ENCODE results near the gene PRICKLE3. TPM values are rescaled to one million over a fixed set of nuclear protein-coding genes. Genes with fewer than 3 reads are reported as not detected.
A peak's percentile ranks its signal among the peaks of the same experiment; 100 is the strongest.
"Not testable (repeated sequence)": the region's sequence is repeated elsewhere in the genome, so short reads cannot be mapped to it uniquely, and the experiment has no call there.

Gene PRICKLE3
- total RNA-seq, 1 donor from 2014 or later: 9.7 TPM

DNA sequence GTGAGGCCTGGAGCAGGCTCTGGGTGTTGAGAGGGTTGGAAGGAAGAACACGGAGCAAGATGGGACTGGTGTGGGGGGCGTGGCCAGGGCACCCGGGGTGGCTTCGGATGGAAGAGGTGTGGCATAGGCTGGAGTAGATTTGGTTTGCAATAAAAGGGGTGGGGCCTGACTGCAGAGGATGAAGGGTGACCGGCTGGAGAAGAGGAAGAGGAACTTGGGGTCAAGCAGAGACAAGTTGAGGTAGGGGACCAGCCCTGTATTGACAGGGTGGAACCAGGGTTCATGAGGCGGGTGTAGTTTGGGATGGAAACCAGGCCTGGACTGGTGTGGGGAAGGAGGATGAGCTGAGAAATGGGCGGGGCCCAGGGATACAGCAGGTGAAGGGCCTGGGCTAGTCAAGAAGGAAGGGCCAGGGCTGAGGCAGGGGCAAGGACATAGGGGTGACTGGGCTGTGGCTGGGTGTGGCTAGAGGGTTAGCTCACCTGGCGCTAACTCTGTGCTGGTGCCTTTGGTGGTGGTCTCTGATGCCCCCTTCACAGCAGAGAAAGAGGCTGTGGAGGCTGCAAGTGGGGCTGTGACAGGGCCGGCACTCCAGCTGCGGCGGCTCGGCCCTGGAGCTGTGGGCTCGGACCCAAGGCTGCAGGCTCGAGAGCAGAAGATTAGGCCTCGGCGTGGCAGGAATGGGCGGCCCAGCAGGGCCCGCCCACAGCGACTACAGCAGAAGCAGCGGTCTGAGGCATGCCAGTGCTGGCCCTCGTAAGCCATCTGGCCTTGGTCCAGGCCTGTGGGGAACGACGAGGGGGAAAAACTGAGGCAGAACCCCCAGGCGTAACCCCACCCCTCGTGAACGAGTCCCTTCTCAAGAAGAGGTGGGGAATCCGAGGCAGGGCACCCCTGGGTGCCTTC, 9.5 kb downstream of the PRICKLE3 start:
- TF ChIP-seq, protein P1, sequence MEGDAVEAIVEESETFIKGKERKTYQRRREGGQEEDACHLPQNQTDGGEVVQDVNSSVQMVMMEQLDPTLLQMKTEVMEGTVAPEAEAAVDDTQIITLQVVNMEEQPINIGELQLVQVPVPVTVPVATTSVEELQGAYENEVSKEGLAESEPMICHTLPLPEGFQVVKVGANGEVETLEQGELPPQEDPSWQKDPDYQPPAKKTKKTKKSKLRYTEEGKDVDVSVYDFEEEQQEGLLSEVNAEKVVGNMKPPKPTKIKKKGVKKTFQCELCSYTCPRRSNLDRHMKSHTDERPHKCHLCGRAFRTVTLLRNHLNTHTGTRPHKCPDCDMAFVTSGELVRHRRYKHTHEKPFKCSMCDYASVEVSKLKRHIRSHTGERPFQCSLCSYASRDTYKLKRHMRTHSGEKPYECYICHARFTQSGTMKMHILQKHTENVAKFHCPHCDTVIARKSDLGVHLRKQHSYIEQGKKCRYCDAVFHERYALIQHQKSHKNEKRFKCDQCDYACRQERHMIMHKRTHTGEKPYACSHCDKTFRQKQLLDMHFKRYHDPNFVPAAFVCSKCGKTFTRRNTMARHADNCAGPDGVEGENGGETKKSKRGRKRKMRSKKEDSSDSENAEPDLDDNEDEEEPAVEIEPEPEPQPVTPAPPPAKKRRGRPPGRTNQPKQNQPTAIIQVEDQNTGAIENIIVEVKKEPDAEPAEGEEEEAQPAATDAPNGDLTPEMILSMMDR (IDR thresholded peaks at IDR 0.05; ENCODE audit: borderline replicate concordance): no peak
- no peaks in the 10 kb centered on the region for H3K27me3 ChIP-seq (ENCODE audit: low read depth)
- peaks cover 6% of the 10 kb centered on the region for H3K4me1 ChIP-seq
- no peaks in the 10 kb centered on the region for H3K9me3 ChIP-seq (replicated peaks)
- H3K27ac ChIP-seq (replicated peaks): peak overlapping the region; percentile 38
- H3K4me3 ChIP-seq: no peak overlapping the region
- no peak for DNase-seq
- H3K36me3 ChIP-seq: peaks cover 30% of the 10 kb centered on the region
- intact Hi-C loops (cut with micrococcal nuclease): no loop called here

DNA sequence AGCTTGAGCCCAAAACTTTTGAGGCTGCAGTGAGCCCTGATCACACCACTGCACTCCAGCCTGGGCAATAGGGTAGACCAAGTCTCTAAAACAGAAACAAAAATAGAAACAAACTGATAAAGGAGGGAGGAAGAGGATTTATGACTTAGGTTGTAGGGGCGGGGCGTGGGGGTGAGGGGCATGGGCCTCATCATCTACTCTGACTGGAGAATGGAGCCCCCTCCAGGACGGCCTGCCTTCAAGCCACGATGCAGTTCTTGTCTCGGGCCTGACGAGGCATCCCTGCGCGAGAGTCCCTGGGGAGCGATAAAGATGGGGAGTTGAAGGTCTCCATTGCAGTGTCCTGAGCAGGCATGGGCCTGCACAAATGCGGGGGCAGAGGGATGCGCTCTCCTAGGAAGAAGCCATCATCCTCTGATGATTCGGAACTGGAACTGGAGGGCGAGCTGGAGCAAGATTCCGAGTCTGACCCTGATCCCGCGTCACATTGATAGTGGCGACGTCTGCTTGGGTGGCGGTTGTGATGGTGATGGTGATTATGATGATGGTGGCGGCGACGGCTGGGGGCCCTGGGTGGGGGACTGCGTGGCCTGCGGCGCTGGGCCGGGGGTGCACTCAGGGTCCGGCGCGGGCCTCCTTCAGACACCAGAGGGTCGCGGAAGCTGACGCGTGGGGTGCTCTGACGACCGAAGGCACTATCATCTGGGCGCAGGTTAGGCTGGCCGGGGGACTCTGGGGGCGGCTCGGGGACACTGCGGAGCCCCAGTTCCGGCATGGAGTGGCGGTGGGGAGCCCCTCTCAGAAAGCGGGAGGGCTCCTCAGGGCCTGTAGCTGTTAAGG, 10.5 kb downstream of the PRICKLE3 start:
- Histone ChIP-seq H3K36me3 (peaks cover 26% of the 10 kb centered on the region), H3K9me3 (replicated peaks) (no peaks in the 10 kb centered on the region), H3K27me3 (ENCODE audit: low read depth) (no peaks in the 10 kb centered on the region), H3K4me3 (no peak overlapping the region), H3K4me1 (peaks cover 6% of the 10 kb centered on the region), H3K27ac (replicated peaks) (no peak overlapping the region)
- TF ChIP-seq, protein P1 (IDR thresholded peaks at IDR 0.05; ENCODE audit: borderline replicate concordance): no peak
- DNase-seq: no peak
- intact Hi-C loops (cut with micrococcal nuclease): no loop called here

DNA sequence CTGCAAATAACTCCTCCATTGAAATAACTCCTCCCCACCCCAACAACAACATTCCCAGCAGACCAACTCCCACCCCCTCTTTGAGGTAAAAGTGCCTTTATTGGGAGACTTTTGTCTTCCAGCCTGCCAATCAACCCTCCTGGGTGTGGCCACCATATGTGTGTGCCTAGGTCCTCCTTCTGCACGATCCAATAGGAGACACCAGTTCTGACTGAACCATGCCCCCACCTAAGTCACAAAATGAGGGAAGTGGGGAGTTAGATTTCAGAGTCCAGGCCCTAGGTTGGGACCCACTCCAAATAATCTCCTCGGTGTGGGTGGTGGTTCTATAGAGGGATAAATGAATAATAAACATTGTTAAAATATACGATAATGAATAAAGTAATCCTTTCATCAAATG, 11.4 kb downstream of the PRICKLE3 start:
- H3K4me1 ChIP-seq: peaks cover 6% of the 10 kb centered on the region
- no peak overlapping the region for H3K27ac ChIP-seq (replicated peaks)
- no peak overlapping the region for H3K4me3 ChIP-seq
- H3K36me3 ChIP-seq: peaks cover 23% of the 10 kb centered on the region
- TF ChIP-seq, protein P1 (IDR thresholded peaks at IDR 0.05; ENCODE audit: borderline replicate concordance): no peak
- no peaks in the 10 kb centered on the region for H3K9me3 ChIP-seq (replicated peaks)
- DNase-seq: no peak
- no peaks in the 10 kb centered on the region for H3K27me3 ChIP-seq (ENCODE audit: low read depth)
- intact Hi-C loops (cut with micrococcal nuclease): no loop called here

DNA sequence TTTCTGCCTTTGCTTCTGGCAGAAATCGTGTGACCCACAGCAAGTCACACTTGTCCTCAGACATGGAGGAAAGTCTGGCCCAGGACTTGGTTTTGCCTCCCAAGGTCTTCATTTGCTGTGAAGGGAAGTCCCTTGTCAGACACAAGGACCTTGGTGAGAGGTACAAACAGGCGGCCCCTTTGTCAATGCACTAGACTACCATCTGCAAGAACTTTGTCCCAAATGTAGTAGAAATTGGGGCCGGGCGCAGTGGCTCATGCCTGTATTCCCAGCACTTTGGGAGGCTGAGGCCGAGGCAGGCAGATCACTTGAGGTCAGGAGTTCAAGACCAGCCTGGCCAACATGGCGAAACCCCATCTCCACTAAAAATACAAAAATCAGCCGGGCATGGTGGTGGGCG, 12.6 kb downstream of the PRICKLE3 start:
- H3K4me1 ChIP-seq; intact Hi-C loops (cut with micrococcal nuclease); H3K4me3 ChIP-seq; DNase-seq; H3K9me3 ChIP-seq (replicated peaks); H3K27me3 ChIP-seq (ENCODE audit: low read depth); H3K27ac ChIP-seq (replicated peaks): not testable (repeated sequence)
- H3K36me3 ChIP-seq: peaks cover 13% of the 10 kb centered on the region

DNA sequence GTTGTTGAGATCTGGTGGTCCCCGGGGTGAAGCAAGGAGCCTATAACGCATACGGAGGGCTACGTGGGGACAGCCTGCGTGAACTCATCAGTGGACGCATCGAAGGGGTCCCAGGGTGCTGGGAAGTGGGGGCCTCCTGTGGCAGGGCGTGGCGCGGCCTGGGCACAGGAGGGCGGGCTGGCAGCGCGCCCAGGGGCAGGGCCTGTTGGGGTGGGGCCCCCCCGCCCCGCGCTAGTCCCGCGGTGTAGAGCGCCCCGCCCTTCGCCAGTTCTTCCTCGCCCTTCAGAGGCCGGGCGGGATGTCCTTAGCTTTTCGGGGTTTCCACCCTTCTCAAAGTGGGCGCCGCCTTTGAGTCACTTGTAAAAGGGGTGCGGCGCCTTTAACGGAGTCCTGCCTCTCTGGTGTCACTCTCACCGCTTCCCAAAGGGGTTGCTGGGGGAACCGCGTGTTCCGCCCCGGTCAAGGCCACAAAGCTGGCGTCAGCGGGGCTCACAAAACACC, 13.8 kb downstream of the PRICKLE3 start:
- intact Hi-C loops (cut with micrococcal nuclease): no loop called here
- H3K36me3 ChIP-seq: peaks cover 13% of the 10 kb centered on the region
- no peaks in the 10 kb centered on the region for H3K9me3 ChIP-seq (replicated peaks)
- peak overlapping the region; percentile 75 for H3K4me3 ChIP-seq
- TF ChIP-seq, protein P1 (IDR thresholded peaks at IDR 0.05; ENCODE audit: borderline replicate concordance): no peak
- peak; percentile 67 for DNase-seq
- peaks cover 17% of the 10 kb centered on the region for H3K4me1 ChIP-seq
- H3K27ac ChIP-seq (replicated peaks): peak overlapping the region; percentile 89
- H3K27me3 ChIP-seq (ENCODE audit: low read depth): no peaks in the 10 kb centered on the region

Data from left ventricle myocardium inferior (tissue), 1 donor.